ENCODE data around the gene PRKCE. TPM values are rescaled to one million over a fixed set of nuclear protein-coding genes. Genes with fewer than 3 reads are reported as not detected.
A peak's percentile ranks its signal among the peaks of the same experiment; 100 is the strongest.

PRKCE gene
- total and polyA plus RNA-seq, 3 experiments from 2014 or later = 3.1 to 9.6 (median 7.9) TPM

GRCh38 chr2:45698554-45698953 is 47.1 kb downstream of the PRKCE start:
- H3K4me1 Mint-ChIP-seq = peaks cover 14 to 27% (median 21%) of the 10 kb centered on the region in 3 donors
- peaks cover 1 to 10% (median 4%) of the 10 kb centered on the region in 3 donors for H3K36me3 Mint-ChIP-seq
- H3K4me1 ChIP-seq (ENCODE audit: insufficient read depth, low read length) = no peaks in the 10 kb centered on the region

GRCh38 chr2:45699032-45699658 is 47.7 kb downstream of the PRKCE start:
- Histone ChIP-seq H3K27me3 (ENCODE audit: insufficient read depth, low read length, poor library complexity, severe bottlenecking) (no peaks in the 10 kb centered on the region), H3K4me1 (ENCODE audit: insufficient read depth, low read length) (no peaks in the 10 kb centered on the region), H3K27ac (ENCODE audit: low read depth, low read length) (no peak overlapping the region), H3K4me3 (ENCODE audit: low read length) (no peak overlapping the region), H3K9me3 (ENCODE audit: low read length) (no peaks in the 10 kb centered on the region), H3K36me3 (ENCODE audit: insufficient read depth, low read length) (no peaks in the 10 kb centered on the region)
- POLR2A ChIA-PET = no interaction called here
- H3K4me3 Mint-ChIP-seq = peak overlapping the region in 1 of 7 donors; percentile 12
- no peaks in the 10 kb centered on the region for H3K9me3 Mint-ChIP-seq
- H3K27me3 Mint-ChIP-seq = no peaks in the 10 kb centered on the region
- H3K27ac Mint-ChIP-seq = peak overlapping the region in 4 of 8 donors; percentile 21 to 64 (median 61)
- H3K4me1 Mint-ChIP-seq = peaks cover 14 to 27% (median 21%) of the 10 kb centered on the region in 3 donors
- DNase-seq = no peak
- CTCF ChIA-PET = no interaction called here
- peaks cover 1 to 10% (median 4%) of the 10 kb centered on the region in 3 donors for H3K36me3 Mint-ChIP-seq

More at GRCh38 chr2:45698554-45698953, 47.1 kb downstream of the PRKCE start:
- ChIA-PET CTCF (no interaction called here), POLR2A (no interaction called here)
- no peak for DNase-seq
- Histone ChIP-seq H3K27ac (ENCODE audit: low read depth, low read length) (no peak overlapping the region), H3K9me3 (ENCODE audit: low read length) (no peaks in the 10 kb centered on the region), H3K4me3 (ENCODE audit: low read length) (no peak overlapping the region), H3K36me3 (ENCODE audit: insufficient read depth, low read length) (no peaks in the 10 kb centered on the region), H3K27me3 (ENCODE audit: insufficient read depth, low read length, poor library complexity, severe bottlenecking) (no peaks in the 10 kb centered on the region)
- no peaks in the 10 kb centered on the region for H3K9me3 Mint-ChIP-seq
- peak overlapping the region in 1 of 8 donors; percentile 63 for H3K27ac Mint-ChIP-seq
- H3K4me3 Mint-ChIP-seq = peak overlapping the region in 1 of 7 donors; percentile 8
- H3K27me3 Mint-ChIP-seq = no peaks in the 10 kb centered on the region

- no peaks in the 10 kb centered on the region for H3K9me3 Mint-ChIP-seq
- ChIA-PET POLR2A (no interaction called here), CTCF (no interaction called here)
- Histone ChIP-seq H3K4me3 (ENCODE audit: low read length) (no peak overlapping the region), H3K27ac (ENCODE audit: low read depth, low read length) (no peak overlapping the region), H3K4me1 (ENCODE audit: insufficient read depth, low read length) (no peaks in the 10 kb centered on the region), H3K27me3 (ENCODE audit: insufficient read depth, low read length, poor library complexity, severe bottlenecking) (no peaks in the 10 kb centered on the region), H3K9me3 (ENCODE audit: low read length) (no peaks in the 10 kb centered on the region), H3K36me3 (ENCODE audit: insufficient read depth, low read length) (no peaks in the 10 kb centered on the region)
- peak overlapping the region in 2 of 8 donors; percentile 23 to 61 for H3K27ac Mint-ChIP-seq
- no peak for DNase-seq
- H3K4me1 Mint-ChIP-seq = peaks cover 14 to 23% (median 18%) of the 10 kb centered on the region in 3 donors
- no peaks in the 10 kb centered on the region for H3K27me3 Mint-ChIP-seq
- H3K36me3 Mint-ChIP-seq = peaks cover 1 to 10% (median 8%) of the 10 kb centered on the region in 3 donors
- H3K4me3 Mint-ChIP-seq = peak overlapping the region in 1 of 7 donors; percentile 52
Observed at GRCh38 chr2:45700407-45701013, 49.0 kb downstream of the PRKCE start.

GRCh38 chr2:45705233-45705632 is 53.8 kb downstream of the PRKCE start:
- H3K27me3 Mint-ChIP-seq = no peaks in the 10 kb centered on the region
- H3K36me3 Mint-ChIP-seq = peaks cover 9 to 32% (median 18%) of the 10 kb centered on the region in 3 donors
- POLR2A ChIA-PET = no interaction called here
- no peaks in the 10 kb centered on the region for H3K27me3 ChIP-seq (ENCODE audit: insufficient read depth, low read length, poor library complexity, severe bottlenecking)
- H3K36me3 ChIP-seq (ENCODE audit: insufficient read depth, low read length) = no peaks in the 10 kb centered on the region
- peak overlapping the region in 1 of 8 donors; percentile 29 for H3K27ac Mint-ChIP-seq
- H3K9me3 ChIP-seq (ENCODE audit: low read length) = no peaks in the 10 kb centered on the region
- H3K27ac ChIP-seq (ENCODE audit: low read depth, low read length) = no peak overlapping the region
- DNase-seq = no peak
- H3K4me3 Mint-ChIP-seq = no peak overlapping the region
- H3K4me3 ChIP-seq (ENCODE audit: low read length) = no peak overlapping the region
- H3K4me1 Mint-ChIP-seq = peaks cover under 1 to 3% (median 2%) of the 10 kb centered on the region in 3 donors
- peaks cover 0 to 10% (median 0%) of the 10 kb centered on the region in 5 donors for H3K9me3 Mint-ChIP-seq
- no peaks in the 10 kb centered on the region for H3K4me1 ChIP-seq (ENCODE audit: insufficient read depth, low read length)
- CTCF ChIA-PET = no interaction called here

GRCh38 chr2:45706033-45706432 is 54.6 kb downstream of the PRKCE start:
- H3K4me1 Mint-ChIP-seq = peaks cover 0 to 4% (median 0%) of the 10 kb centered on the region in 3 donors
- Histone ChIP-seq H3K36me3 (ENCODE audit: insufficient read depth, low read length) (no peaks in the 10 kb centered on the region), H3K4me3 (ENCODE audit: low read length) (no peak overlapping the region), H3K27me3 (ENCODE audit: insufficient read depth, low read length, poor library complexity, severe bottlenecking) (no peaks in the 10 kb centered on the region), H3K27ac (ENCODE audit: low read depth, low read length) (no peak overlapping the region), H3K4me1 (ENCODE audit: insufficient read depth, low read length) (no peaks in the 10 kb centered on the region), H3K9me3 (ENCODE audit: low read length) (no peaks in the 10 kb centered on the region)
- H3K27me3 Mint-ChIP-seq = no peaks in the 10 kb centered on the region
- H3K4me3 Mint-ChIP-seq = no peak overlapping the region
- ChIA-PET CTCF (no interaction called here), POLR2A (no interaction called here)
- H3K27ac Mint-ChIP-seq = no peak overlapping the region
- peaks cover 8 to 32% (median 20%) of the 10 kb centered on the region in 3 donors for H3K36me3 Mint-ChIP-seq
- peaks cover 0 to 10% (median 0%) of the 10 kb centered on the region in 5 donors for H3K9me3 Mint-ChIP-seq
- no peak for DNase-seq

- Mint-ChIP-seq H3K36me3 (peaks cover 3 to 28% (median 20%) of the 10 kb centered on the region in 3 donors), H3K27me3 (no peaks in the 10 kb centered on the region), H3K4me1 (peaks cover 0 to 4% (median 0%) of the 10 kb centered on the region in 3 donors), H3K27ac (no peak overlapping the region), H3K9me3 (peaks cover 0 to 10% (median 0%) of the 10 kb centered on the region in 5 donors), H3K4me3 (no peak overlapping the region)
- POLR2A ChIA-PET = no interaction called here
- no peaks in the 10 kb centered on the region for H3K36me3 ChIP-seq (ENCODE audit: insufficient read depth, low read length)
- H3K27me3 ChIP-seq (ENCODE audit: insufficient read depth, low read length, poor library complexity, severe bottlenecking) = no peaks in the 10 kb centered on the region
- H3K4me1 ChIP-seq (ENCODE audit: insufficient read depth, low read length) = no peaks in the 10 kb centered on the region
- H3K4me3 ChIP-seq (ENCODE audit: low read length) = no peak overlapping the region
- H3K27ac ChIP-seq (ENCODE audit: low read depth, low read length) = no peak overlapping the region
- H3K9me3 ChIP-seq (ENCODE audit: low read length) = no peaks in the 10 kb centered on the region
- no peak for DNase-seq
- CTCF ChIA-PET = no interaction called here
Observed at GRCh38 chr2:45707006-45707405, 55.5 kb downstream of the PRKCE start.

GRCh38 chr2:45707661-45708060 is 56.2 kb downstream of the PRKCE start:
- Mint-ChIP-seq H3K36me3 (peaks cover 3 to 28% (median 19%) of the 10 kb centered on the region in 3 donors), H3K4me3 (no peak overlapping the region), H3K9me3 (peaks cover 0 to 10% (median 0%) of the 10 kb centered on the region in 5 donors), H3K27ac (no peak overlapping the region), H3K27me3 (no peaks in the 10 kb centered on the region), H3K4me1 (peaks cover 0 to 4% (median 0%) of the 10 kb centered on the region in 3 donors)
- H3K27ac ChIP-seq (ENCODE audit: low read depth, low read length) = no peak overlapping the region
- no peaks in the 10 kb centered on the region for H3K9me3 ChIP-seq (ENCODE audit: low read length)
- CTCF ChIA-PET = no interaction called here
- no peaks in the 10 kb centered on the region for H3K36me3 ChIP-seq (ENCODE audit: insufficient read depth, low read length)
- no peak for DNase-seq
- H3K4me3 ChIP-seq (ENCODE audit: low read length) = no peak overlapping the region
- no peaks in the 10 kb centered on the region for H3K4me1 ChIP-seq (ENCODE audit: insufficient read depth, low read length)
- POLR2A ChIA-PET = no interaction called here
- no peaks in the 10 kb centered on the region for H3K27me3 ChIP-seq (ENCODE audit: insufficient read depth, low read length, poor library complexity, severe bottlenecking)

- no peaks in the 10 kb centered on the region for H3K9me3 ChIP-seq (ENCODE audit: low read length)
- H3K9me3 Mint-ChIP-seq = peaks cover 0 to 10% (median 0%) of the 10 kb centered on the region in 5 donors
- DNase-seq = no peak
- H3K4me1 ChIP-seq (ENCODE audit: insufficient read depth, low read length) = no peaks in the 10 kb centered on the region
- no peak overlapping the region for H3K27ac Mint-ChIP-seq
- no peak overlapping the region for H3K27ac ChIP-seq (ENCODE audit: low read depth, low read length)
- H3K4me1 Mint-ChIP-seq = peaks cover 0 to 8% (median 4%) of the 10 kb centered on the region in 3 donors
- POLR2A ChIA-PET = interaction anchor here (0.7 kb wide), 1 partner anchor 1505 kb away, joined by 3 read pairs; no protein-coding TSS in a partner anchor
- CTCF ChIA-PET = no interaction called here
- H3K36me3 Mint-ChIP-seq = peaks cover 3 to 28% (median 19%) of the 10 kb centered on the region in 3 donors
- H3K36me3 ChIP-seq (ENCODE audit: insufficient read depth, low read length) = no peaks in the 10 kb centered on the region
- H3K27me3 ChIP-seq (ENCODE audit: insufficient read depth, low read length, poor library complexity, severe bottlenecking) = no peaks in the 10 kb centered on the region
- no peak overlapping the region for H3K4me3 Mint-ChIP-seq
- H3K27me3 Mint-ChIP-seq = no peaks in the 10 kb centered on the region
- H3K4me3 ChIP-seq (ENCODE audit: low read length) = no peak overlapping the region
Observed at GRCh38 chr2:45708501-45708900, 57.0 kb downstream of the PRKCE start.
